Fibroblast of the aortic adventitia (primary cell): ENCODE measurements around the gene SRRM4. TPM values are rescaled to one million over a fixed set of nuclear protein-coding genes. Genes with fewer than 3 reads are reported as not detected.
A peak's percentile ranks its signal among the peaks of the same experiment; 100 is the strongest.

Source experiments
- DNase-seq: peaks from one replicate; pipeline ENCODE4 v3.0.0-alpha.2; 2010; ENCODE audit warnings: low read depth
- H3K4me3 ChIP-seq: 2 replicates; pipeline ENCODE4 v1.5.1; 2011; ENCODE audit warnings: low read depth, mild to moderate bottlenecking, control low read depth, low read length, moderate library complexity
- total RNA-seq: library from RNA; depleted of rRNA; stranded (reverse); fragments of >200 nt; gene quantifications from 2 replicates; pipeline ENCODE4 v1.2.3, GENCODE V29; 2012; ENCODE audit warnings: low replicate concordance
- TF ChIP-seq, protein P1 (sequence below): IDR thresholded peaks from 2 replicates; pipeline ENCODE4 v1.5.1; 2011; ENCODE audit warnings: mild to moderate bottlenecking, low read length, control low read depth, inconsistent platforms; ENCODE audit not compliant: insufficient read depth

The SRRM4 gene
- total RNA-seq, 1 donor, result not detected

DNA sequence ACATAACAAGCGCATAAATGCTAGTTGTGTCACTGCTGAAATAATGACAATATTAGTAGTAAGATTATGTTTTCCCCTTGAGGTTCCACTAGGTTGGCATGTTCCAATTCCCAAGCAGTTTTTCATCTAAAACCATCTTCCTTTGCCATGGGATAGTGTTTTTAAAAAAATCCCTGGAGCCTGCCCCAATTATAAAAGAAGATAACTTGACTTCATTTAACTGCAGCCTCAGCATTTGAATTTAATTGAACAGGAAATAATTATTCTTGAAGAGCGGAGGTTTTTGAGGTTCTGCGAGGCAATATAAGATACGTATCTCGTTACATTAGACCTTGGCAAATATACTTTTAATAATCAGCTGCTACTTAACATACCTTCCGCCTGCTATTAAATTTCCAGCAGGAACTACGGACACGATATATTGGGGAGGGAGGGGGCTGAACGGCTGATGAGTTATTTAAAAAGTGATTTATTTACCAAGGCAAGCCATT lies 132.2 kb downstream of the SRRM4 start:
- H3K4me3 ChIP-seq, result no peak overlapping the region
- TF ChIP-seq, protein P1, sequence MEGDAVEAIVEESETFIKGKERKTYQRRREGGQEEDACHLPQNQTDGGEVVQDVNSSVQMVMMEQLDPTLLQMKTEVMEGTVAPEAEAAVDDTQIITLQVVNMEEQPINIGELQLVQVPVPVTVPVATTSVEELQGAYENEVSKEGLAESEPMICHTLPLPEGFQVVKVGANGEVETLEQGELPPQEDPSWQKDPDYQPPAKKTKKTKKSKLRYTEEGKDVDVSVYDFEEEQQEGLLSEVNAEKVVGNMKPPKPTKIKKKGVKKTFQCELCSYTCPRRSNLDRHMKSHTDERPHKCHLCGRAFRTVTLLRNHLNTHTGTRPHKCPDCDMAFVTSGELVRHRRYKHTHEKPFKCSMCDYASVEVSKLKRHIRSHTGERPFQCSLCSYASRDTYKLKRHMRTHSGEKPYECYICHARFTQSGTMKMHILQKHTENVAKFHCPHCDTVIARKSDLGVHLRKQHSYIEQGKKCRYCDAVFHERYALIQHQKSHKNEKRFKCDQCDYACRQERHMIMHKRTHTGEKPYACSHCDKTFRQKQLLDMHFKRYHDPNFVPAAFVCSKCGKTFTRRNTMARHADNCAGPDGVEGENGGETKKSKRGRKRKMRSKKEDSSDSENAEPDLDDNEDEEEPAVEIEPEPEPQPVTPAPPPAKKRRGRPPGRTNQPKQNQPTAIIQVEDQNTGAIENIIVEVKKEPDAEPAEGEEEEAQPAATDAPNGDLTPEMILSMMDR, result no peak
- DNase-seq, result no peak

DNA sequence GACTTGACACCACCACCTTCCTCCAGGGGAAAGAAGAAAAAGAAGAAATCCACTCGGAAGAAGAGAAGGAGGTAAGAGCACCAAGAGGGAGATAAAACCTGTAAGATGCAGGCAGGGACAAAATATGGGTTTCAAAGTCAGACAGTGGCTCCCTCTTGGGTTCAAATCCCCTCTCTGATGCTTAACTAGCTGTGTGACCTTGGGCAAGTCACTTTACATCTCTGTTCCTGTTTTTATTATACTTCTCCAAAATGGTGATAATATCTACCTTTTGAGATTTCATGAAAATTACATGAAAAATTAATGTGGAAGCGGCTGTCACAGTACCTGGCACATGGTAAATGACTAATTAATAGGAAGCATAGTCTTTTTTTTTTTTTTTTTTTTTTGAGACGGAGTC lies 133.0 kb downstream of the SRRM4 start:
- H3K4me3 ChIP-seq, result no peak overlapping the region
- no peak for DNase-seq
- TF ChIP-seq, protein P1, result no peak

DNA sequence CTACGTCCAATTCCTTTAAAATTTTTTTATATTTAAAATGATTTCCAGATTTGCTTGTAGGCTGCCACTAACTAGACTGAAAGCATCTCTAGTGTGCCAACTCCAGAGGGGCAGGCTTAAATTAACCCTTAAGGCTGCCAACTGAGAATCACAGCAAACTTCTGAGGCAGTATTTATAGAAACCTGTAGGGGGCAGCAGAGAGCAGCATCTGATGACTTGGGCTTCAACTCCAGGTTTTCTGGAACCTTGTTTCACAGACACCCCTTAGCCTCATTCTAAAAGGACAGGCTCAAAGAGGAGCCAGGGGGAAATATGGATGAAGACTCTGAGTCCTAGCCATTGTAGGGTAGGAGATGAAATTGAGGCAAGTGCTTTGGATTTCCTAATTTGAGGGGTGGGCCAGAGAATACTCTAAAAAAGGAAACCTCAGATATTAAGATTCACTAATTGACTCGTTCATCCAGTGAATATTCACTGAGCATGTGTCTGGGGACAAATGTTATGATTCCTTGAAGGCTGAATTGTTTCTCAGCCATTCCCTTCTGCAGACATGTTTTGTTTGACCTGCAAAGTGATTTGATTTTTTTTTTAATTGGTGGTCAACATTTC lies 134.1 kb downstream of the SRRM4 start:
- DNase-seq, result peak; percentile 66
- TF ChIP-seq, protein P1, result peak; percentile 85
- no peak overlapping the region for H3K4me3 ChIP-seq

DNA sequence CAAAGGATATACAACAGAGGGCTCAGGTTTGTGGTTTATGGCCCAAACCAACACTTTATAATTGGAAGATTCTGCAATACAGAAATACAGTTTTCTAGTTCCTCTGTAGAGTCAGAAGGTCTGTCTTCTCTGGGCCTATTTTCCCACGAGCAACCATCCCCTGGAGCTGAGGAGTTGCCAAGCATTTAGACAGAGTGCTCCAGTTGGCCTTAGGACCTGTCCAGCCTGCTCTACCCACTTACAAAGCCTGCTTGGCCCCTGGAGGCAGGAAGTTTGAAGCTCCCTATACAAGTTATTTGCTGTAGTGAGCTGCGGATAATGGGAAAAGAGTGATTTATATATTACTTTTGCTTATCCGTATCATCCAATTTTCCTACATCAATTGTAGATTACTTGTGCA lies 136.6 kb downstream of the SRRM4 start:
- no peak overlapping the region for H3K4me3 ChIP-seq
- TF ChIP-seq, protein P1, result no peak
- no peak for DNase-seq

DNA sequence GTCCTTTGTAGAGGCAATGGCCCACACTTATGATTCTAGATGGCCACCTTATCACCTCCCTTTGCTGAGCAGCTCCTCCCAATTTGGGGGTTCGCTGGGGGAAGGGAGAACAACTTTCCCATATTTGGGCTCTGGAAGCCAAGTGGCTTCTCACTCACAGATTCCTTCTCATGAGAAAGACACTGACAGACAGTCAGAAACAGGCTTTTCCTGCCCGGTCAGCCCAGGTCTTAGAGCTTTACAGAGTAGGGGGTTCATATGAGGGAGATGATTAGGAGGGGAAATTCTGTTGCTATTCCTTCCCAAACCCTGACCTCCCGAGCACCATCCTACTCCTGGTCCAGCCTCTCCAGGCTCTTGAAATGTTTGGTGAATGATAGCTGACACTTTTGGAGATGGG lies 137.3 kb downstream of the SRRM4 start:
- no peak for DNase-seq
- TF ChIP-seq, protein P1, result no peak
- no peak overlapping the region for H3K4me3 ChIP-seq

DNA sequence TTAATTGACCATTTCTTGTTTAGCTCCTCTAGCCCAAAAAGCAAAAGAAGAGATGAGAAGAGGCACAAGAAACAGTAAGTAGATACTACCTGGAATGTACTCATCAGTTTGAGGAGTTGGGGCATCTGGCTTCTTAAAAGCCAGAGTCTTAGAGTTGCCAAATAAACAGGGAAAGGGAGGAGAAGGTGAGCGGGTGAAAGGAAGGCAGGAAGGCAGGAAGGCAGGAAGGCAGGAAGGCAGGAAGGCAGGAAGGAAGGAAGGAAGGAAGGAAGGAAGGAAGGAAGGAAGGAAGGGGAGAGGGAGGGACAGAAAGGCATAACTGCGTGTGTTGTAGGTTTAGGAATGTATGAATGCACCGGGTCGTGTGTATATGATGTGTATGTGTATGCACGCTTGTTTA lies 140.7 kb downstream of the SRRM4 start:
- no peak for DNase-seq
- H3K4me3 ChIP-seq, result no peak overlapping the region
- TF ChIP-seq, protein P1, result no peak

DNA sequence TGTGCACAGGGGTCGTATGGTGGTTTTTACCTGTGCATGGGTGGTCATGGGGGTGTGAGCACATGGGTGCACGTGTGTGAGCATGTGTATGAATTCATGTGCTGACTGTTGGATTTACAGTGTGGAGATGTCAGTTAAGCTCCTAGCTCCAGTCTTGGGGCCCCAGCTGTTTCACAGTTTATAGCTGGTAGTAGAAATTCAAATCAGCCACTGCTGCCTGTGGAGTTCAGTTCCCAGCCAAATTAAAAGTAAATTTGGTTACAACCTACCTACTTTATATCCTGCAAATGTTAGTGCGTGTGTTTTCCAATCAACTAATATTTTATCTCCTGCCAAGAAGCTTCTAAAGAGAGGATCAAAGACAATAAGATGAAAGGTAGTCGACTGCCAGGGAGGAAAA lies 141.4 kb downstream of the SRRM4 start:
- no peak overlapping the region for H3K4me3 ChIP-seq
- no peak for DNase-seq
- TF ChIP-seq, protein P1, result no peak
